Measurements from ENCODE around the gene HSD17B12. TPM values are rescaled to one million over a fixed set of nuclear protein-coding genes. Genes with fewer than 3 reads are reported as not detected.

The HSD17B12 gene
- polyA plus RNA-seq, 3 donors: 13.3 to 35.5 (median 30.4) TPM

DNA sequence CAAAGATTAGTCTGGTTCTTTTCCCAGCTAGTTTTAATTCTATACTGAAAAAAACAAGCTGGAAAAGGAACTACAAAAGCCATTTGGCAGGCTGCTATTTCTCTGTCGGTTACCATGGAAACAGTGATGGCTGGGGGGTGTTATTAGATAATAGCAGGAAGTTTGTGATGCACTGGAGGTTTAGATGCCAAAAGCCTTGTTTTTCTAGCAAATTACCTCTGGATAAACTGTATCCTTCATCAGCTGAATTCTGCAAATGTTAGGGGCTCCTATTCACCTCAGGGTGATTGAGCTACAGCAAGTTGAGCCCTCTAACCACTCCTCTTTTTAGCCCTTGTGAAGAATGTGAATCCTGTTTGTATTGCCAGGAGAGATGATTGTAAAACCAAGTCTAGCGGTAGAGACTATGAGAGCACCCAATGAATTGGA lies 225.3 kb downstream of the HSD17B12 start:
- TF ChIP-seq CTCF (IDR thresholded peaks at IDR 0.05): no peak
- Histone ChIP-seq H3K9ac (ENCODE audit: insufficient read depth, low read length, poor library complexity, severe bottlenecking) (no peak overlapping the region), H3K4me3 (replicated peaks in 1 of 3; ENCODE audit: low read depth in 2 of 3, low read length in 3 of 3) (no peak overlapping the region), H3K9me3 (replicated peaks in 1 of 2; ENCODE audit: control insufficient read depth in 1 of 2, insufficient read depth in 1 of 2, low read length in 2 of 2) (no peaks in the 10 kb centered on the region), H3K36me3 (replicated peaks in 1 of 2; ENCODE audit: control insufficient read depth in 1 of 2, insufficient read depth in 2 of 2, low read length in 2 of 2) (peaks cover 45 to 98% of the 10 kb centered on the region in 2 donors), H3K79me2 (ENCODE audit: insufficient read depth, low read length) (no peaks in the 10 kb centered on the region), H3K4me2 (replicated peaks; ENCODE audit: extremely low read depth, low read length, poor library complexity, severe bottlenecking) (no peak overlapping the region), H4K20me1 (ENCODE audit: insufficient read depth, low read length) (no peaks in the 10 kb centered on the region), H2AFZ (ENCODE audit: insufficient read depth, low read depth, low read length, poor library complexity, severe bottlenecking) (no peak overlapping the region), H3K27me3 (ENCODE audit: control insufficient read depth in 2 of 2, insufficient read depth in 2 of 2, low read length in 2 of 2) (no peaks in the 10 kb centered on the region), H3K4me1 (ENCODE audit: control insufficient read depth in 1 of 2, insufficient read depth in 2 of 2, low read length in 2 of 2) (no peaks in the 10 kb centered on the region), H3K27ac (ENCODE audit: low read depth in 1 of 2, low read length in 2 of 2) (no peak overlapping the region)
- WGBS (ENCODE audit: insufficient coverage): 100% methylated on average over 1 of the region's 2 CpGs
- no peaks in the 10 kb centered on the region for H3K9me3 Mint-ChIP-seq
- intact Hi-C loops (cut with micrococcal nuclease): no loop called here
- no peak overlapping the region for H3K27ac Mint-ChIP-seq
- peaks cover 2% of the 10 kb centered on the region for H3K4me1 Mint-ChIP-seq
- no peak for DNase-seq
- H3K36me3 Mint-ChIP-seq: peaks cover 75 to 76% of the 10 kb centered on the region in 2 donors
- H3K27me3 Mint-ChIP-seq (ENCODE audit: low read depth in 3 of 3): no peaks in the 10 kb centered on the region
- H3K4me3 Mint-ChIP-seq: no peak overlapping the region

Small RNA genes lying within 50 kb of the gene (small RNA-seq; reads per million reads assigned to genes)
- gene PHBP2 (ENCODE audit: insufficient read length, low read depth) (not detected), gene RPL23AP63 (ENCODE audit: insufficient read length, low read depth) (not detected)

Other genes with a start within 250 kb of the HSD17B12 start
- 10 to 100 TPM; 22.1 to 25.8 (median 22.7) TPM for gene ALKBH3, start 200.1 kb downstream of the HSD17B12 start, polyA plus RNA-seq